CD4-positive, alpha-beta T cell treated with Interleukin-21 for 1 hour (primary cell): ENCODE results near the gene PDP2.
A peak's percentile ranks its signal among the peaks of the same experiment; 100 is the strongest.
"Not testable (repeated sequence)": the region's sequence is repeated elsewhere in the genome, so short reads cannot be mapped to it uniquely, and the experiment has no call there.

Source experiments
- DNase-seq: peaks from one replicate; pipeline ENCODE4 v3.0.0-alpha.2; 2020

Gene PDP2

DNA sequence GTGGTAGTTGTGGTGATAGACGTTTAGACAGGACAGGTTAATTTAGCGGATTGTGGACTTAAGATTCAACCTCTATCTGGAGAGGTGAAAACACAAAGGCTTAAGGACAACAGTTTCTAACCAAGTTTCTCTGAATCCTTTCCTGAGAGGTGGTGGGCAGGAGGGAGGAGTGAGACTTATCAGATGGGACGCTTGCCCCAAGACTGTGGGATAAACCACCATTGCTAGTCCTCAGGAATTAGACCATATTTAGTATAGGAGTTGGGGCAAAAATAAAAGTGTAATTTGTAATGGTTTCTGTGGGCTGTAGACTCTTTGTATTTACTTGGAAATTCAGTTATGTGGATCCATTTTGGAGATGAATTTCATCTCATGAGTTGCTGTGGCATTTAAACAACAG is 6.6 kb downstream of the PDP2 start:
- no peak for DNase-seq

GRCh38 chr16:66888647-66889615 is 8.6 kb downstream of the PDP2 start:
- no peak for DNase-seq

- no peak for DNase-seq
Observed at GRCh38 chr16:66889622-66890021, 9.3 kb downstream of the PDP2 start.

GRCh38 chr16:66890799-66891198 is 10.5 kb downstream of the PDP2 start:
- DNase-seq = no peak

- DNase-seq = no peak
Observed at GRCh38 chr16:66891360-66891759, 11.0 kb downstream of the PDP2 start.

DNA sequence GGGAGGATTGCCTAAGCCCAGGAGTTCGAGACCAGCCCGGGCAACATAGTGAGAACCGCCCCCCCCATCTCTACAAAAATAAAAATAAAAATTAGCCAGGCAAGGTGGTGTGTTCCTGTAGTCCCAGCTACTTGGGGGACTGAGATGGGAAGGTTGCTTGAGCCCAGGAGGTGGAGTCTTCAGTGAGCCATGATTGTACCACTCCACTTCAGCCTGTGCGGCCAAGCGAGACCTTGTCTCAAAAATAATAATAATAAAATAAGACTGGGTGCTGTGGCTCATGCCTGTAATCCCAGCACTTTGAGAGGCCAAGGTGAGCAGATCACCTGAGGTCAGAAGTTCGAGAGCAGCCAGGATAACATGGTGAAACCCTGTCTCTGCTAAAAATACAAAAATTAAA is 11.5 kb downstream of the PDP2 start:
- no peak for DNase-seq

DNA sequence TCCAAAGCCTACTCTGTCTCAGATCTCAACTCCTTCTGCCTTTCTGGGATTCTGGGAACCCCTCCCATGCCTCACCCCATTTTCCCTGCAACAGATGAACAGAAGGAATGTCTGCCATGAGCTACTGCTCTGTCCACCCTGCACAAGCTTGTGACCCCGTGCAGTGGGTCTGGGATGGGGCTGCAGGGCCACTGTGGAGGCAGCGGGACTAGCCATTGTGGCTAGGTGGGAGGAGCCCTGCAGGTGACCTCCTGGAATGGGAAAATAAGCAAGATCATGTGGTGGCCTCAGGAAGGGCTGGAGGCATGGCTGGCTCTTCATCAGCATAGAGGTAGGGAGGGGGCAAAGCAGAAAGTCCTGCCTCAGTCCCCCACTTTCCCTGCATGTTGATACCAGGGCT is 13.7 kb downstream of the PDP2 start:
- no peak for DNase-seq

- DNase-seq = peak; percentile 63
Observed at GRCh38 chr16:66894948-66895688, 14.8 kb downstream of the PDP2 start.

DNA sequence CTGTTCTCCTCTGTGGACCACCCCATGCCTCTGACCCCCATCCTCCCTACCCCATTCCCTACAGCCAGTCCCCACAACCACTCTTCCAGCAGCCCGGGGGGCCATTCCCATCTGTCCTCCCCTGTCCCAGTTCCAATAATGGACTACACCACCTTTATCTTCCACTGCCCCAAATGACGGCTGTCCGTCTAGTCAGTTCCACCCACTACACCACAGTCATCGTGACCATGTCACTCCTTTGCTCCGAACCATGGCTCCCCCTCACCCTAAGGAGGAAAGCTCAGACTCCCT is 15.3 kb downstream of the PDP2 start:
- no peak for DNase-seq

DNA sequence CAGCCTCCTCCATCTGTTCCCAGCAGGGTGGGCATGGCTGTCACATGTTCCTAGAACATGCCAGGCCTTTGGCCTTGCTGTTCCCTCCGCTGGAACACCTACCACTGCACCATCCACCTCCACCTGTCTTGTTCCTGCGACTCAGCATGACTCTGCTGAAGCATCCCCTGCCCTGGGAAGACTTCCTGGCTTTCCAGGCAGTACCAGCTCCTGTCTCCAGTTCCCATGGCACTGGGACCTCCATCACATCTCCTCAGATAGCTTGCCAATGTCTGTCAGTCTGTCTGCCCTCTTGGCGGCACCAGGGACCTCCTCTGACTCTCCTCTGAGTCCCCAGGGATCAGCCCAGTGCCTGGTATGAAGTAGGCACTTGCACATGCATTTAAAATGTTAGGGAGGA is 15.7 kb downstream of the PDP2 start:
- no peak for DNase-seq

- DNase-seq = not testable (repeated sequence)
Observed at GRCh38 chr16:66896682-66897081, 16.4 kb downstream of the PDP2 start.

DNA sequence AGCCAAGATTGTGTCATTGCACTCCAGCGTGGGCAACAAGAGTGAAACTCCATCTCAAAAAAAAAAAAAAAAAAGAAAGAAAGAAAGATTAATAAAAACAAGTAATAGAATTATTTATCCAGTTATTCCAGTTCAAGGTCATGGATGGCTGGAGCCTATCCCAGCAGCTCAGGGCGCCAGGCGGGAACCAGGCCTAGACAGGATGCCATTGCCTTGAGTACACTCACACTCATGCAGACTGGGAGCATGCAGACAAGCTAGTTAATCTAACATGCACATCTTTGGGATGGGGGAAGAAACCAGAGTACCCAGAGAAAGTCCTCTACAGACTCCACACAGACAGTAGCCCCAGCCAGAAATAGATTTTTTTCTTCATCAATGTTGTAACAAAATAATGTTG is 17.9 kb downstream of the PDP2 start:
- no peak for DNase-seq

- no peak for DNase-seq
Observed at GRCh38 chr16:66898933-66899309, 18.6 kb downstream of the PDP2 start.

GRCh38 chr16:66899310-66899944 is 19.1 kb downstream of the PDP2 start:
- no peak for DNase-seq

GRCh38 chr16:66899945-66900710 is 19.8 kb downstream of the PDP2 start:
- no peak for DNase-seq

- DNase-seq = no peak
Observed at GRCh38 chr16:66900721-66901441, 20.6 kb downstream of the PDP2 start.

DNA sequence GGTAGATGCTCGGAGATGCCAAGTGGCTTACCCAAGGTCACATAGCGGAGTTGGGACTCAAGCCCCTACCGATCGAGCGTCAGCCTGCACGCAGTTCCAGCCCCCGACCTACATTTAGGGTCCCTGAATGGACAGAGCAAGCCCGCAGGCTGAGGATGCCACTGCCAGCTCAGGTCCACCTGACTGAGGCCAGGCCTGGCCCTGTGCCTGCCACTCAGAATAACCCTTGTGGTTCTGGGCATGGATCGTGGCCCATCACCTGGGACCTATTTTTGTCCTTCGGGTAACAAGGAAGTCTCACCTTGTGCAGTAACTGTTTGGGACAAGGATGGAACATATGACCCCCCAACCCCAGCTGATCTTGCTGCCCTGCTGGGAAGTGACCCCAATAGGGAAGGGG is 21.3 kb downstream of the PDP2 start:
- DNase-seq = no peak

DNA sequence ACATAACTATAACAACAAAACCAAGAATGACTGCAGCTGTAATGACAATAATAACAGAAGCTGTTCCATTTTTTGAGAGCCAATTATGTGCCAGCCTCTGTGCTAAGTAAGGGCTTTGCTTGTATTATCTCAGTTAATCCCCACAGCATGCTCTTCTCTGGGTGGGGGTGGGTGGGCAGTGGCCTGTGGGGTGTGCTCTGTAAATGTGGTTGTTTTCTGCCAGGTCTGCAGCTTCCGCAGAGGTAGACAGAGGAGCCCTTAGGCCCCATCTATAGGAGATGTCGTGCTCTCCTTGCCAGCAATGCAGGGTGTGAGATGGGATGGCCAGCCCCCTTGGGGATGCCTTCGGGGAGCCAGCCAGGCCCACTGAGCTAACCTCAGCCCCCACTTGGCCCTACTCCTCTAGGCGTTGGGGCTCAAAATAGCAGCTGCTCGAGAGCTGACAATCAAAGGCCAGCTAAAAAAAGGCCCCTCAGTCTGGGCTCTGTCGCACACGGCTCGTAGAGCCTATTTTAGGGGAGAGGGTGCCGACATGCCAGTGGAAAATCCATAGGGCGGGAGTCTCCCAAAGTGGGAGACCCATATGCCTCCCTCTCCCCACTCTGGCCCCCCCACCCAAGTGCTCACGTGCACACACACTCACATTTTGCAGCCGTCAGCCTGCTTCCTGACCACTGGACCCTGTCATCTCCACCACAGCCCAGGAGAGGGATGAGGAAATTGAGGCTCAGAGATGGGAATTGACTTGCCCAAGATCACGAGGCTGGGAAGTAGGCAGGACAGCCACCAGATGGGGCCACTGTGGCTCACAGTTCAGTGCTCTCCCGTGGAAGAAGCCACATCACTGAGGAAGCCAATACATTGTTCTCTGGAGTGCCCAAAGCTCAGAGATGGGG is 22.6 kb downstream of the PDP2 start:
- no peak for DNase-seq

- DNase-seq = no peak
Observed at GRCh38 chr16:66903544-66904427, 23.5 kb downstream of the PDP2 start.

- DNase-seq = no peak
Observed at GRCh38 chr16:66904428-66904845, 24.1 kb downstream of the PDP2 start.
